ENCODE measurements around the gene CLEC1A. TPM values are rescaled to one million over a fixed set of nuclear protein-coding genes. Genes with fewer than 3 reads are reported as not detected.

CLEC1A gene
- total RNA-seq, 4 donors from 2014 or later = 2.6 to 22.6 (median 13.8) TPM

DNA sequence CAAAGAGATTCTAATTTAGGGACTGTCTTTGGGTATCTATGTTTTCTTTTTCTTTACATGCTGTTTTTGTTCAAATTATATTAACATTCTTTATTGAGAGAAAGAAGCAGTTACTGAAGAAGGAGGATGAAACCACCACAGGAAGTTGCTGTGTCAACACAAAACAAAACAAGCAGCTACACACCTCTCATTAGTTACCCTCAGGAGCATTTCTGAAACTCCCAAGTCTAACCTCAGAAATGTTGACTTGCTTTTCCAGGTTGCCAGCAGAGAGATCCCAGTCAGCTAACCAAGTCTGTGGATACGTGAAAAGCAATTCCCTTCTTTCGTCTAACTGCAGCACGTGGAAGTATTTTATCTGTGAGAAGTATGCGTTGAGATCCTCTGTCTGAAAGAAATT, 33.5 kb downstream of the CLEC1A start:
- Histone ChIP-seq H3K4me3 (no peak overlapping the region), H3K27ac (no peak overlapping the region), H3K36me3 (no peaks in the 10 kb centered on the region), H3K9me3 (no peaks in the 10 kb centered on the region), H3K4me1 (no peaks in the 10 kb centered on the region), H3K27me3 (no peaks in the 10 kb centered on the region)
- TF ChIP-seq, protein P1, sequence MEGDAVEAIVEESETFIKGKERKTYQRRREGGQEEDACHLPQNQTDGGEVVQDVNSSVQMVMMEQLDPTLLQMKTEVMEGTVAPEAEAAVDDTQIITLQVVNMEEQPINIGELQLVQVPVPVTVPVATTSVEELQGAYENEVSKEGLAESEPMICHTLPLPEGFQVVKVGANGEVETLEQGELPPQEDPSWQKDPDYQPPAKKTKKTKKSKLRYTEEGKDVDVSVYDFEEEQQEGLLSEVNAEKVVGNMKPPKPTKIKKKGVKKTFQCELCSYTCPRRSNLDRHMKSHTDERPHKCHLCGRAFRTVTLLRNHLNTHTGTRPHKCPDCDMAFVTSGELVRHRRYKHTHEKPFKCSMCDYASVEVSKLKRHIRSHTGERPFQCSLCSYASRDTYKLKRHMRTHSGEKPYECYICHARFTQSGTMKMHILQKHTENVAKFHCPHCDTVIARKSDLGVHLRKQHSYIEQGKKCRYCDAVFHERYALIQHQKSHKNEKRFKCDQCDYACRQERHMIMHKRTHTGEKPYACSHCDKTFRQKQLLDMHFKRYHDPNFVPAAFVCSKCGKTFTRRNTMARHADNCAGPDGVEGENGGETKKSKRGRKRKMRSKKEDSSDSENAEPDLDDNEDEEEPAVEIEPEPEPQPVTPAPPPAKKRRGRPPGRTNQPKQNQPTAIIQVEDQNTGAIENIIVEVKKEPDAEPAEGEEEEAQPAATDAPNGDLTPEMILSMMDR (IDR thresholded peaks at IDR 0.05) = no peak
- no peak for TF ChIP-seq POLR2A (IDR thresholded peaks at IDR 0.05)
- no peak for DNase-seq
- intact Hi-C loops (cut with DNase I; ENCODE audit: low total_unique reads) = no loop called here

DNA sequence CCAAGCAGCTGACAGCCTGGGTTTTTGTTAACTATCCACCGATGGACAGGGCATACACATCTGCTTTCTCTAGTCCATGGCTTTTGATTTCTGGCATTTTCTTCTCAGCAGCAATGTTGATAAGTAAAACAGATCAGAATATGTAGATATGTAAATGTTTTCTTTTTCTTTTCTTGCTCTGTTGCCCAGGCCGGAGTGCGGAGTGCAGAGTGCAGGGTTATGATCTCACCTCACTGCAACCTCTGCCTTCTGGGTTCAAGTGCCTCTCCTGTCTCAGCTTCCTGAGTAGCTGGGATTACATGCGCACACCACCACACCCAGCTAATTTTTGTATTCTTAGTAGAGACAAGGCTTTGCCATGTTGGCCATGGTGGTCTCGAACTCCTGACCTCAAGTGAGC, 40.4 kb downstream of the CLEC1A start:
- Histone ChIP-seq H3K27me3 (no peaks in the 10 kb centered on the region), H3K36me3 (no peaks in the 10 kb centered on the region), H3K9me3 (no peaks in the 10 kb centered on the region), H3K4me1 (no peaks in the 10 kb centered on the region), H3K27ac (no peak overlapping the region), H3K4me3 (no peak overlapping the region)
- no peak for TF ChIP-seq POLR2A (IDR thresholded peaks at IDR 0.05)
- TF ChIP-seq, protein P1 (IDR thresholded peaks at IDR 0.05) = no peak
- intact Hi-C loops (cut with DNase I; ENCODE audit: low total_unique reads) = no loop called here
- no peak for DNase-seq

DNA sequence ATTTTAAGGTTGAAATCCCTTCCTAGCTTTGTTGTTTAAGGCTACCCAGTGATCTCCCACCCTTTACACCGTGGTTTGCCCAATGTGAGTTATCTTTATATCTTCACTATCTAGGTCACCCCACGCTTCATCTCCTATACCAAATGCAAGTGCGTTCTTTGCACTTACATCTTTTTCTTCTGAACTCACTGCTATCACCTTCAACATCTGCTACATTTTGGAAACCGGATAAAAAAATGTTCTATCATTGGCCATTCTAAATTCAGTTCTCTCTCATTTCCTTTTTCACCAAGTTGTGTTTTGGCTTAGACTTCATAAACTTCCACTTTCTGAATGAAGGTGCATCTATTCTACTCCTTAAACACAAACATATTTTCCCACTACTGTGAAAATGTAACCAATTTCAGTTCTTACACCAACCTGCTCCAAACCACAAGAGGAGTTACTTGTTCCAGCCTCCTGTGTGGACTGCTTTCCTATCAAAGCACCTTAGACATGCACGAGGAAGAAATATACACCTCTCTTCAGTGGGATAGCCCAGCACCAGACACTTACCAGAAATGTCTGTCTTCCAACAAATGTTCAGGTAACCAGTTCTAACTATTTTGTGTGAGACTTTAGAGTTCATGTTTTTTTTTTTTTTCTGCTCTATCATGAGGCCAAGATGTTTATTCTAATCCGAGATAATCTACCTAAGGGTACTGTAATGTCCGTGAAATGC, 46.4 kb downstream of the CLEC1A start:
- Histone ChIP-seq H3K27ac (no peak overlapping the region), H3K27me3 (no peaks in the 10 kb centered on the region)
- DNase-seq = no peak

GRCh38 chr12:10048526-10048925, 50.3 kb downstream of the CLEC1A start:
- H3K27ac ChIP-seq = no peak overlapping the region
- TF ChIP-seq POLR2A (IDR thresholded peaks at IDR 0.05) = no peak
- TF ChIP-seq, protein P1 (IDR thresholded peaks at IDR 0.05) = no peak
- intact Hi-C loops (cut with DNase I; ENCODE audit: low total_unique reads) = no loop called here
- no peaks in the 10 kb centered on the region for H3K27me3 ChIP-seq
- H3K9me3 ChIP-seq = no peaks in the 10 kb centered on the region
- no peak for DNase-seq
- no peak overlapping the region for H3K4me3 ChIP-seq
- no peaks in the 10 kb centered on the region for H3K4me1 ChIP-seq
- no peaks in the 10 kb centered on the region for H3K36me3 ChIP-seq

More for the DNA sequence above, 46.4 kb downstream of the CLEC1A start:
- H3K4me3 ChIP-seq = no peak overlapping the region
- TF ChIP-seq, protein P1 (IDR thresholded peaks at IDR 0.05) = no peak
- no peak for TF ChIP-seq POLR2A (IDR thresholded peaks at IDR 0.05)
- no peaks in the 10 kb centered on the region for H3K9me3 ChIP-seq
- intact Hi-C loops (cut with DNase I; ENCODE audit: low total_unique reads) = no loop called here
- no peaks in the 10 kb centered on the region for H3K4me1 ChIP-seq
- no peaks in the 10 kb centered on the region for H3K36me3 ChIP-seq

DNA sequence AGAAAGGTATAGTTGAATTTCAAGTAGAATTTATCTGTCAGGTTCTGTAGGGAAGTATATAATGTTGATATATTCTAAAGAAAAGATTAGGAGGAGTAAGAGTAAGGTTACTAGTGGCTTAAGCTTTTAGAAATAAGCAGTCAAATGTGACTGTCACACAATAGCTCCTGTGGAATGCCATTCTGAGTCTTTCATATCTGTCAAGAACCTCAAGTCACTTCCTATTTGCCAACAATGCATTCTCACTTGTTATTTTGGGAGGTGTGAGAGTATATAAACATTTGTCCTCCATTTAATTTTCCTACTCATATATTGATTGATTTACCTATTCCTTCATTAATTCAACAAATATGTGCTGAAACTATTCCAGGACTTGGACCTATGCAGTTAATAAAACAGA, 56.6 kb downstream of the CLEC1A start:
- TF ChIP-seq, protein P1 (IDR thresholded peaks at IDR 0.05) = no peak
- no peak for TF ChIP-seq POLR2A (IDR thresholded peaks at IDR 0.05)
- H3K4me3 ChIP-seq = no peak overlapping the region
- no peak for DNase-seq
- no peaks in the 10 kb centered on the region for H3K27me3 ChIP-seq
- intact Hi-C loops (cut with DNase I; ENCODE audit: low total_unique reads) = no loop called here
- no peaks in the 10 kb centered on the region for H3K36me3 ChIP-seq
- no peak overlapping the region for H3K27ac ChIP-seq
- no peaks in the 10 kb centered on the region for H3K4me1 ChIP-seq
- no peaks in the 10 kb centered on the region for H3K9me3 ChIP-seq

Measured in uterus (tissue), 4 donors.